Right cardiac atrium (tissue), 5 donors: Measurements from ENCODE around the gene ARRDC5. TPM values are rescaled to one million over a fixed set of nuclear protein-coding genes. Genes with fewer than 3 reads are reported as not detected.
"Not testable (repeated sequence)": the region's sequence is repeated elsewhere in the genome, so short reads cannot be mapped to it uniquely, and the experiment has no call there.

Source experiments
- ATAC-seq, 2 donors: fragments of 200-7000 bp; cut with Tn5 transposase; one replicate each; pipeline versions ENCODE4 v1.8.0 to v1.9.1; 2020; ENCODE audit warnings: moderate library complexity in 2 of 2, mild to moderate bottlenecking in 1 of 2
- DNase-seq, 3 donors: peaks; one replicate each; pipeline ENCODE4 v3.0.0-alpha.2; 2020
- H3K27ac ChIP-seq: one replicate; pipeline ENCODE4 v1.5.1; 2013; ENCODE audit warnings: mild to moderate bottlenecking, low read length, control low read depth, moderate library complexity
- H3K27me3 ChIP-seq: one replicate; pipeline ENCODE4 v1.6.1; 2013; ENCODE audit not compliant: control insufficient read depth, insufficient read depth
- H3K4me1 ChIP-seq: one replicate; pipeline ENCODE4 v1.6.1; 2013; ENCODE audit warnings: low read length; ENCODE audit not compliant: control insufficient read depth, insufficient read depth
- H3K4me3 ChIP-seq: one replicate; pipeline ENCODE4 v1.5.1; 2013; ENCODE audit warnings: low read length, control low read depth
- H3K9me3 ChIP-seq: one replicate; pipeline ENCODE4 v1.6.1; 2013; ENCODE audit warnings: low read length; ENCODE audit not compliant: control insufficient read depth
- WGBS: extraction: QIAGEN DNeasy Blood & Tissue Kit; methylation state at CpG from one replicate; pipeline ENCODE4 v1.1.7; 2013; 5-methylcytosine and 5-hydroxymethylcytosine counted together
- intact Hi-C, 4 donors: fragments of 100-400 bp; cut with DNase I; formaldehyde crosslinking; loops; one replicate each; pipeline versions ENCODE4 v1.11.0 to v1.14.0; 2022 to 2023
- polyA plus RNA-seq: library from polyadenylated mRNA; stranded (reverse); fragments of 200-250 nt; gene quantifications from one replicate; pipeline ENCODE4 v1.2.3, GENCODE V29; 2013
- total RNA-seq, 4 donors: library from RNA; stranded (reverse); fragmentation: NEBNext Ultra II Directional; extraction: Animal tissue kit (Norgen Biotek cat#: 25700); gene quantifications; one replicate each; pipeline ENCODE4 v1.2.1, GENCODE V29; 2021
- donor health status: healthy with polysubstance abuse.
- donor health status: DM: no; HTN: yes; CAD: no.
- donor health status: DM: no; HTN: no; CAD: no.
- donor health status: DM: no; HTN: yes; CAD: no; lungs with severe emphysema.
- donor health status: DM: yes; HTN: yes; CAD: no.

ARRDC5 gene
- total and polyA plus RNA-seq, 5 donors = 0.07 to 0.15 TPM; not detected in 3

DNA sequence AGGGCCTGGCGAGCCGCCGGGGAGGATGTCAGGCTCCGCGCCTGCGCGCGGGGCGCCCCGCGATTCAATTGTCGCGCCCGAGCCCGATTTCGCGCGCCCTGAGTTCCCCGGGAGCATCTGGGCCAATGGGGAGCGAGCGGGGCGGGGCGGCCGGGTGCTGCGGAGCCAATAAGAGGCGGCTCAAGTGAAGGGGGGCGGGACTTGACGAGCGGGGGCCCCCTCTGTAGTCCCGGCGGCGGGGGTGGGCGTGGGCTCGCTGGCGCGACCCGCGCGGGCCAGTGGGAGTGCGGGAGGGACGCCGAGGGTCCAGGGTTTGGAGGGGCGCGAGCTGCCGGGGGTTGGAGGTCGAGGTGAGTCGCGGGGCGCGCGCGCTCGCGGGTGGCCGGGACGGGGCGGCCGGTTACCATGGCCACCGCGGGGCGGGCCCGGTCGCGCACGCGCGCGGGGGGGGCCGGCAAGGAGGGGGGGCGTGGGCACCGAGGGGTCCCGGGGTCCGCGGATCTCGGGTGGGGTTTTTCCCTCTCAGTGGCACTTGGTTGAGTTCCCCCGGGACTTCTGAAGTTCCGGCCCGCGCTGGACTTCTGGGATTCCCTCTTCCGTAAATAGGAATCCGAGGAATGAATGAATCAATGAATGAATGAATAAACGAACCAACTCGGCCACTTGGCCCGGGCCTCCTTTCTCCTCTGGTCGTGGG, 7.3 kb upstream of the ARRDC5 start:
- H3K4me1 ChIP-seq = no peaks in the 10 kb centered on the region
- DNase-seq = peak; percentile 93 to 98 (median 96)
- no peaks in the 10 kb centered on the region for H3K27me3 ChIP-seq
- H3K4me3 ChIP-seq = peak overlapping the region; percentile 98
- no peak overlapping the region for H3K27ac ChIP-seq
- ATAC-seq = peak; percentile 94 to 97
- H3K9me3 ChIP-seq = no peaks in the 10 kb centered on the region
- intact Hi-C loops = loop anchor here in 3 of 4 donors (5.0 to 10.0 kb wide), 4 partner anchors 33 to 103 kb away; no protein-coding TSS in a partner anchor
- WGBS = under 1% methylated on average over 85 of the region's 85 CpGs

DNA sequence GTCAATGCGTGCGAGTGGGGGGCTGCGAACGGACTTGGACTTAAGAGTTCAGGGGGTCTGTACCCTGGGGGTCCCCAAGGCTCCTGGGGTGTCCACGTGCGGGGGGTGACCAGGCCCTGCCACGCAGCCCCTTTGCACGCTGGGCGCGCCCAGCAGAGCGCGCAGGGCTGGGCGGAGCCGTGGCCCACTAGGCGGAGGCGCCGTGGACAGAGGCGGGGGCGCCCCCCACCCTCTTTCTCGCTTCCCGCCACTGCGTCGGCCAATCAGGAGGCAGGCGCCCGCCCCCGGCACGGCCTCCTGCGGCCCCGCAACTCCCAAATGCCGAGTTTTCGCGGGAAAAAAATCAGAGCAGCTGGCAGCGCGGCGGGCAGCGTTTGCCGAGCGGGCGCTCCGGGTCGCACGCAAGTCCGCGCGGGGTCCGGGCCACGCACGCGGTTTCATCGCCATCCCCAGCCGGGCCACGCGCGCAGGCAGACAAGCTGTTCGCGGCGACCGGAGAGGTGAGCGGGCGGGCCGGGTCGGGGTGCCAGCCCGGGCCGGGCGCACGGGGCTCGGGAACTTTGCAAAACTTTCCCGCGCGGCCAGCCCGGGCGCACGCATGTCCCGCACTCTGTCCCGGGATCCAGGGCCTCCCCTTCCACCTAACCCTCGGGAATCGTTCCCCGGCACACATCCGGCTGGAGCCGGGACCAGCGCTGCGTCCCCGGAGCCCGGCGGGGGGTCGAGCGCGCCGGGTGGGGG, 6.6 kb upstream of the ARRDC5 start, which contains the start of gene UHRF1:
UHRF1 (plus strand) TSS at position 346 of the 741 bp plus-strand sequence. CDS start 1,385 bp downstream, outside the sequence.
- H3K4me3 ChIP-seq = peak within 1 kb of the TSS; percentile 98
- H3K27ac ChIP-seq = no peak within 1 kb of the TSS
- no peak for ATAC-seq
- H3K4me1 ChIP-seq = no peaks in the 10 kb centered on the region
- WGBS = 3% methylated on average over 89 of the region's 89 CpGs
- intact Hi-C loops = no loop called here
- no peaks in the 10 kb centered on the region for H3K9me3 ChIP-seq
- no peaks in the 10 kb centered on the region for H3K27me3 ChIP-seq
- peak in 1 of 3 donors; percentile 53 for DNase-seq

DNA sequence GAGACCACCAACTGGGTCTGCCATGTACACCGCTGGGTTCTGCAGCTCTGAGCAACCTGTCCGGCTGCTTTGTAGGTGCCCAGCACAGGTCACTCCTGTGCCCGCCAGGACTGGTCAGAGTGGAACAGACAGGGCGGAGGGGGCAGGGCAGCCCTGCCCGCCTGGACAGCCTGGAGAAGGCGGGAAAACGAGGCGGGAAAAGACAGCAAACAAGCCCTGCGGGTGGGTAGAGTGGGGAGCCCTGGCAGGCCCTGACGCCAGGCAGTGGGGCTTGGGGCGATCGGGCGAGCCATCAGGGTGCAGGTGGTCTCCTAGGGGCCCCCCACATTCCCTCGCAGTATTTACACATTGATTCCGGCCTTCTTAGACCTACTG, 6.1 kb upstream of the ARRDC5 start:
- DNase-seq = no peak
- no peak overlapping the region for H3K4me3 ChIP-seq
- no peak overlapping the region for H3K27ac ChIP-seq
- intact Hi-C loops = no loop called here
- ATAC-seq = no peak
- no peaks in the 10 kb centered on the region for H3K27me3 ChIP-seq
- no peaks in the 10 kb centered on the region for H3K4me1 ChIP-seq
- WGBS = 88% methylated on average over 15 of the region's 15 CpGs
- no peaks in the 10 kb centered on the region for H3K9me3 ChIP-seq

DNA sequence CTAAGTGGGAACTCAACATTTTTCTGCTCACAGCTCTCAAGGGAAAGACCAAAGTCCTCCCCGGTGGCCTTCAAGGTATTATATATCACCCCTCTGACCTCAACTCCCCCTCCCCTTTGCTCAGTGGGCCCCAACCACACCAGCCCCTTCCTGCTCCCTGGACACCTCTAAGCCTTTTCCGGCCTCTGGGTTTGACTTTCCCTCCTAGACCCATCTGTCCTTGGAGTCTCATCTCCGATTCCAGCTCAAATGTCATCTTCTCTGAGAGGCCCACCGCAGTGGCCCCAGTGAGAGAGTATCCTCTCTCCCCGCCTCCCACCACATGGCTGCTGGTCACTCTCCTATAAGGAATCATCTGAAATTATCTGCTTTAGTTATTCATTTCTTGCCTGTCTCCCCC, 5.7 kb upstream of the ARRDC5 start:
- WGBS = 83% methylated on average over 5 of the region's 5 CpGs
- Histone ChIP-seq H3K4me1 (no peaks in the 10 kb centered on the region), H3K27me3 (no peaks in the 10 kb centered on the region), H3K9me3 (no peaks in the 10 kb centered on the region), H3K4me3 (no peak overlapping the region), H3K27ac (no peak overlapping the region)
- ATAC-seq = no peak
- intact Hi-C loops = no loop called here
- no peak for DNase-seq

DNA sequence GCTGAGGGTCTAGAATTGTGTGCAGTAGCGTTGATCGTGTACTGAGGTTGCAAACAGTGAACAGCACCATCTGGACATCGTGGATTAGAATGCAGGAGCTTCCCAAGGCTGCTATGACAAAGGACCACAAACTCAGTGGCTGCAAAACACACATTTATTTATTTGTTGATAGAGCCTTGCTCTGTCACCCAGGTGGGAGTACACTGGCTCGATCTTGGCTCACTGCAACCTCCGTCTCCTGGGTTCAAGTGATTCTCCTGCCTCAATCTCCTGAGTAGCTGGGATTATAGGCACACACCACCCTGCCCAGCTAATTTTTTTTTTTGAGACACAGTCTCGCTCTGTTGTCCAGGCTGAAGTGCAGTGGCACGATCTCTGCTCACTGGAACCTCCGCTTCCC, 4.3 kb upstream of the ARRDC5 start:
- intact Hi-C loops = no loop called here
- Histone ChIP-seq H3K9me3 (no peaks in the 10 kb centered on the region), H3K27me3 (no peaks in the 10 kb centered on the region), H3K4me3 (no peak overlapping the region), H3K27ac (no peak overlapping the region), H3K4me1 (no peaks in the 10 kb centered on the region)
- DNase-seq = no peak
- 83% methylated on average over 8 of the region's 8 CpGs for WGBS
- ATAC-seq = no peak

DNA sequence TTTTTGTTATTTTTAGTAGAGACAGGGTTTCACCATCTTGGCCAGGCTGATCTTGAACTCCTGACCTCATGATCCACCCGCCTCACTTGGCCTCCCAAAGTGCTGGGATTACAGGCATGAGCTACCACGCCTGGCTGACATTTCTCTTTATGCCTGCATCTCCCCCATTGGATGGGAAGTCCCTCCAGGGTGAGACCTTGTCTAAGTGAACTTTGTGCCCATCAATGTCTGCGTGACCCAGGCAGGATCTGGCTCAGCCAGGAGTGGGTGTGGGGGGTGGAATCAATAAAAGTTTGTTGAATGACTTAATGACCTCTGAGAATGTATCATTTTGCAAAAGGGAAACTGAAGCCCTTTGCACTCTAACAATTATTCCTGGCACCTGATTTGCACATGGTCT, 1.8 kb upstream of the ARRDC5 start:
- H3K27me3 ChIP-seq = no peaks in the 10 kb centered on the region
- no peak for ATAC-seq
- WGBS = 76% methylated on average over 3 of the region's 3 CpGs
- H3K27ac ChIP-seq = no peak overlapping the region
- no peak overlapping the region for H3K4me3 ChIP-seq
- no peak for DNase-seq
- no peaks in the 10 kb centered on the region for H3K9me3 ChIP-seq
- H3K4me1 ChIP-seq = no peaks in the 10 kb centered on the region
- intact Hi-C loops = no loop called here

DNA sequence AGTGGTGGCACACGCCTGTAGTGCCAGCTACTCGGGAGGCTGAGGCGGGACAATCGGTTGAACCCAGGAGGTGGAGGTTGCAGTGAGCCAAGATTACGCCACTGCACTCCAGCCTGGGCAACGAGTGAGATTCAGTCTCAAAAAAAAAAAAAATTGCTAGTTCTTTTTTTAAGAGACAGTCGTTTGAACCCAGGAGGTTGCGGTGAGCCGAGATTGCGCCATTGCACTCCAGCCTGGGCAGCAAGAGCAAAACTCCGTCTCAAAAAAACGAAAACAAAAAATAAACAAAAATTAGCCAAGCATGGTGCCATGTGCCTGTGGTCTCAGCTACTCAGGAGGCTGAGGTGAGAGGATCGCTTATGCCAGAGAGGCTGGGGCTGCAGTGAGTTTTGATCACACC, 1.8 kb downstream of the ARRDC5 start:
- H3K4me1 ChIP-seq, ATAC-seq, H3K27me3 ChIP-seq, H3K4me3 ChIP-seq, H3K27ac ChIP-seq, DNase-seq, intact Hi-C loops, H3K9me3 ChIP-seq: not testable (repeated sequence)
- WGBS = 83% methylated on average over 13 of the region's 13 CpGs

DNA sequence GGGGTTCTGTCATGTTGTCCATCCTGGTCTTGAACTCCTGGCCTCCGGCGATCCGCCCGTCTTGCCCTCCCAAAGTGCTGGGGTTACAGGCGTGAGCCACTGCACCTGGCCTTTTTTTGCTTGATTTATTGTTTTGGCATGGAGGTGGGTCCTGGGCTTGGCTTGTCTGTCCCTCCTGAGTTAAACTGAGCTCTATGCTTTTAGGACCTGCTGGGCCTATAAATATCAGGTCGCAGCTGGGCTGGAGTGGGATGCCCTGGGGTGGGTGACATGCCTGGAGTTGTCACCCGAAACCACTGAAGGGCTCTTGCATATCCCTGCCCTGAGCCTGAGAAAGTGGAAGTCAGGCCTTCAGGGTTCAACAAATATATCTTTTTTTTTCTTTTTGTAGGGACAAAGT, 5.5 kb downstream of the ARRDC5 start:
- Histone ChIP-seq H3K27me3 (no peaks in the 10 kb centered on the region), H3K4me1 (no peaks in the 10 kb centered on the region), H3K4me3 (no peak overlapping the region), H3K9me3 (no peaks in the 10 kb centered on the region), H3K27ac (no peak overlapping the region)
- ATAC-seq (no peak), DNase-seq (no peak)
- intact Hi-C loops = no loop called here
- 91% methylated on average over 7 of the region's 7 CpGs for WGBS

DNA sequence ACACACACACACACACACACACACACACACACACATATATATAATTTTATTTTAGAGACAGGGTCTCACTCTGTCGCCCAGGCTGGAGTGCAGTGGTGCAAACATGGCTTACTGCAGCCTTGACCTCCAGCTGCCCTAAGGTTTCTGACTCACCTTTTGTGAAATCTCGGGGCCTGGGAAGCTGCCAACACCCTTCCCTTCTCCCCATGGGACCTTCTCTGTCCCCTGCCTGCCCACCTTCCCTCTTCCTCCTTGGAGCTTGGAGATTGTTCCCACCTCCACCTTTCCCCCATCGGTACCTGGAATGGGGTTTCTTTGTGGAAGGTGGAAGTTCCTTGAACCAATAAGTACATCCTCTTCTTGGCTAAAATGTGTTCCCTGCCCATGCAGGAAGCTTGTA, 6.3 kb downstream of the ARRDC5 start:
- H3K9me3 ChIP-seq = no peaks in the 10 kb centered on the region
- H3K27ac ChIP-seq = no peak overlapping the region
- peak in 1 of 3 donors; percentile 56 for DNase-seq
- WGBS = 59% methylated on average over 3 of the region's 3 CpGs
- no peak overlapping the region for H3K4me3 ChIP-seq
- intact Hi-C loops = no loop called here
- H3K27me3 ChIP-seq = no peaks in the 10 kb centered on the region
- H3K4me1 ChIP-seq = no peaks in the 10 kb centered on the region
- no peak for ATAC-seq

DNA sequence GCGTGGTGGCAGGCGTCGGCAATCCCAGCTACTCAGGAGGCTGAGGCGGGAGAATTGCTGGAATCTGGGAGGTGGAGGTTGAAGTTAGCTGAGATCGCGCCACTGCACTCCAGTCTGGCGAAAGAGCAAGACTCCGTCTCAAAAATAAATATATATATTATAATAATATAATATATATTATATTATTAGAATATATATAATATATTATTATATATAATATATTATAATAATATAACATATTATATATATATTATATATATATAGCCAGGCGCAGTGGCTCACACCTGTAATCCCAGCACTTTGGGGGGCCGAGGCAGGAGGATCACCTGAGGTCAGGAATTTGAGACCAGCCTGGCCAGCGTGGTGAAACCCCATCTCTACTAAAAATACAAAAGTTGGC, 9.7 kb downstream of the ARRDC5 start:
- H3K4me1 ChIP-seq, H3K9me3 ChIP-seq, H3K27me3 ChIP-seq, intact Hi-C loops, H3K4me3 ChIP-seq, DNase-seq, H3K27ac ChIP-seq, ATAC-seq: not testable (repeated sequence)
- WGBS = 92% methylated on average over 11 of the region's 11 CpGs

DNA sequence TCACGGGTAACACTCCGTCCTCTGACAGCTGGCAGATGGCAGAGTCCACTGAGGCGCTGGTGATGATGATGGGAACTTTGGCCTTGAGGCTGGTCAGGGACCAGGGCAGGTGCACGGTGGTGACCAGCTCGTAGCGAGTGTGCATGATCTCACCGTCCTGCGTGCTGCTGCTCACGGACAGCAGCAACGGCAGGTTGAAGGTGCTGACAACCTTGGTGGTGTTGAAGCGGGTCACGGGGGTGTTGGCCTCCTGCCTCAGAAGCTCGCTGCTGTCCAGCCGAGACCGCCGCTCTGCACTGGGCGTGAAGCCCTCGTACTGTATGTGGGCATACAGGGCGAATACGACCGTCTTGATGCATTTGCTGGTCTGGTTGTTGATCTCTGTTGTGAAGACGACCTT, 11.6 kb downstream of the ARRDC5 start:
- ATAC-seq (peak; percentile 32 to 68), DNase-seq (peak in 2 of 3 donors; percentile 57 to 60)
- WGBS = 65% methylated on average over 22 of the region's 22 CpGs
- Histone ChIP-seq H3K9me3 (no peaks in the 10 kb centered on the region), H3K4me1 (no peaks in the 10 kb centered on the region), H3K4me3 (no peak overlapping the region), H3K27me3 (no peaks in the 10 kb centered on the region), H3K27ac (no peak overlapping the region)
- intact Hi-C loops = no loop called here
